HG03565 (cell line): ENCODE data around the gene FGD3.

ENCODE experiments used
- ATAC-seq: cut with Tn5 transposase; IDR thresholded peaks from one replicate; pipeline ENCODE4 v1.9.1; 2021; ENCODE audit warnings: mild to moderate bottlenecking, moderate library complexity; ENCODE audit not compliant: unreplicated experiment

Gene FGD3

GRCh38 chr9:93068956-93069355 lies 121.6 kb downstream of the FGD3 start:
- no peak for ATAC-seq

GRCh38 chr9:93071464-93071863 lies 124.1 kb downstream of the FGD3 start:
- no peak for ATAC-seq

GRCh38 chr9:93072383-93072795 lies 125.1 kb downstream of the FGD3 start:
- ATAC-seq, result no peak

- no peak for ATAC-seq
Measured at GRCh38 chr9:93076101-93076791, 128.9 kb downstream of the FGD3 start.

GRCh38 chr9:93076792-93077128 lies 129.4 kb downstream of the FGD3 start:
- ATAC-seq, result no peak

GRCh38 chr9:93077367-93077766 lies 130.0 kb downstream of the FGD3 start:
- no peak for ATAC-seq

- ATAC-seq, result no peak
Measured at GRCh38 chr9:93077811-93078210, 130.5 kb downstream of the FGD3 start.

- no peak for ATAC-seq
Measured at GRCh38 chr9:93079371-93079770, 132.0 kb downstream of the FGD3 start.

- no peak for ATAC-seq
Measured at GRCh38 chr9:93080406-93080805, 133.1 kb downstream of the FGD3 start.

- ATAC-seq, result no peak
Measured at GRCh38 chr9:93081081-93081529, 133.8 kb downstream of the FGD3 start.

- ATAC-seq, result no peak
Measured at GRCh38 chr9:93081931-93082330, 134.6 kb downstream of the FGD3 start.

- no peak for ATAC-seq
Measured at GRCh38 chr9:93082841-93083411, 135.6 kb downstream of the FGD3 start.

- no peak for ATAC-seq
Measured at GRCh38 chr9:93083592-93084470, 136.5 kb downstream of the FGD3 start.

GRCh38 chr9:93084471-93084881 lies 137.2 kb downstream of the FGD3 start:
- ATAC-seq, result no peak

- ATAC-seq, result no peak
Measured at GRCh38 chr9:93085676-93086075, 138.4 kb downstream of the FGD3 start.
